B cell (primary cell): ENCODE measurements around the gene EYS. TPM values are rescaled to one million over a fixed set of nuclear protein-coding genes. Genes with fewer than 3 reads are reported as not detected.

ENCODE experiments used
- ATAC-seq: fragments of 200-7000 bp; cut with Tn5 transposase; one replicate; pipeline ENCODE4 v1.10.0; 2021; ENCODE audit warnings: low read depth, mild to moderate bottlenecking, moderate number of reproducible peaks, moderate library complexity
- CTCF ChIA-PET: fragments of 350-600 bp; sonication (Branson Sonifier 250); formaldehyde crosslinking; loops from one replicate; lab custom pipeline; 2021; ENCODE audit warnings: antibody characterized with exemption, inconsistent platforms; lab: Charles Lee
- POLR2A ChIA-PET: fragments of 350-600 bp; sonication (Branson Sonifier 250); formaldehyde crosslinking; loops from one replicate; lab custom pipeline; 2021; ENCODE audit warnings: antibody characterized with exemption; lab: Charles Lee
- DNase-seq: peaks from one replicate; pipeline ENCODE4 v3.0.0; 2013
- H2AFZ ChIP-seq: 2 replicates; pipeline ENCODE4 v1.6.1; 2012; ENCODE audit warnings: mild to moderate bottlenecking, low read depth, low read length; ENCODE audit not compliant: insufficient read depth, poor library complexity, severe bottlenecking
- H3K27ac ChIP-seq, 2 donors: 1 replicate in 1 of 2; 2 replicates in 1 of 2; pipeline ENCODE4 v1.5.1; 2012 to 2013; ENCODE audit warnings: low read length in 2 of 2, mild to moderate bottlenecking in 2 of 2, moderate library complexity in 1 of 2
- H3K27me3 ChIP-seq, 4 experiments: fragments of 200-600 bp in 1 of 4; sonication (generic) in 1 of 4; replicated peaks in 1 of 4; 1 replicate in 2 of 4; 2 replicates in 2 of 4; pipeline versions ENCODE4 v1.6.1 to v1.7.0; 2013 to 2016; ENCODE audit warnings: low read length in 3 of 4, mild to moderate bottlenecking in 2 of 4, mixed read lengths in 1 of 4, moderate library complexity in 1 of 4; ENCODE audit not compliant: insufficient read depth in 4 of 4, control insufficient read depth in 3 of 4; ENCODE audit errors: control extremely low read depth in 1 of 4
- H3K36me3 ChIP-seq, 2 experiments: replicated peaks in 1 of 2; 1 replicate in 1 of 2; 2 replicates in 1 of 2; pipeline versions ENCODE4 v1.6.1 to v1.7.1; 2013; ENCODE audit warnings: low read length in 1 of 2; ENCODE audit not compliant: insufficient read depth in 2 of 2, control insufficient read depth in 1 of 2; ENCODE audit errors: control extremely low read depth in 1 of 2, extremely low read depth in 1 of 2
- H3K4me1 ChIP-seq, 2 donors: fragments of 200-600 bp in 1 of 2; sonication (generic) in 1 of 2; 1 replicate in 1 of 2; 2 replicates in 1 of 2; pipeline versions ENCODE4 v1.5.1 to v1.6.1; 2013 to 2017; ENCODE audit warnings: low read length in 2 of 2; ENCODE audit not compliant: control insufficient read depth in 2 of 2, insufficient read depth in 2 of 2
- H3K4me2 ChIP-seq: replicated peaks from 2 replicates; pipeline ENCODE3; 2012; ENCODE audit warnings: mild to moderate bottlenecking, low read depth, low read length; ENCODE audit not compliant: poor library complexity, severe bottlenecking
- H3K4me3 ChIP-seq, 5 experiments: fragments of 200-600 bp in 1 of 5; sonication (generic) in 1 of 5; 1 replicate in 3 of 5; 2 replicates in 2 of 5; pipeline versions ENCODE4 v1.5.1 to v1.7.0; 2011 to 2016; ENCODE audit warnings: low read length in 4 of 5, mild to moderate bottlenecking in 4 of 5, low read depth in 2 of 5, control low read depth in 1 of 5, moderate library complexity in 1 of 5; ENCODE audit not compliant: insufficient read depth in 1 of 5; ENCODE audit errors: control extremely low read depth in 1 of 5, extremely low read depth in 1 of 5
- H3K79me2 ChIP-seq: fragments of 200-600 bp; sonication (generic); one replicate; pipeline ENCODE4 v1.6.0; 2016; ENCODE audit warnings: low read length; ENCODE audit not compliant: control insufficient read depth, insufficient read depth
- H3K9ac ChIP-seq: fragments of 200-600 bp; sonication (generic); 2 replicates; pipeline ENCODE4 v1.6.1; 2017; ENCODE audit warnings: mild to moderate bottlenecking, low read length, moderate library complexity
- H3K9me3 ChIP-seq, 3 donors: one replicate each; pipeline versions ENCODE4 v1.6.1 to v1.7.1; 2013; ENCODE audit warnings: low read length in 2 of 3; ENCODE audit not compliant: control insufficient read depth in 2 of 3, insufficient read depth in 1 of 3; ENCODE audit errors: control extremely low read depth in 1 of 3
- H4K20me1 ChIP-seq: 2 replicates; pipeline ENCODE4 v1.6.0; 2012; ENCODE audit warnings: mild to moderate bottlenecking, low read length; ENCODE audit not compliant: insufficient read depth, control insufficient read depth, poor library complexity, severe bottlenecking
- H3K27ac Mint-ChIP-seq: one replicate; pipeline ENCODE4 v1.8.0; 2021; ENCODE audit warnings: mixed read lengths
- H3K27me3 Mint-ChIP-seq: one replicate; pipeline ENCODE4 v1.8.0; 2021; ENCODE audit warnings: mixed read lengths
- H3K4me1 Mint-ChIP-seq: one replicate; pipeline ENCODE4 v1.8.0; 2021; ENCODE audit warnings: mixed read lengths
- H3K4me3 Mint-ChIP-seq: one replicate; pipeline ENCODE4 v1.8.0; 2021; ENCODE audit warnings: mixed read lengths
- H3K9me3 Mint-ChIP-seq: one replicate; pipeline ENCODE4 v1.8.0; 2022; ENCODE audit warnings: mixed read lengths; ENCODE audit not compliant: insufficient read depth
- CTCF ChIP-seq: fragments of 200-600 bp; IDR thresholded peaks from one replicate; pipeline ENCODE4 v1.8.0; 2022; ENCODE audit warnings: antibody characterized with exemption, mild to moderate bottlenecking
- EZH2 ChIP-seq: IDR thresholded peaks from 2 replicates; pipeline ENCODE4 v1.6.1; 2012; ENCODE audit warnings: borderline replicate concordance, low read depth, mild to moderate bottlenecking, moderate library complexity, low read length; ENCODE audit not compliant: insufficient read depth, poor library complexity, severe bottlenecking
- WGBS: methylation state at CpG from one replicate; pipeline ENCODE4 v1.1.5; 2013; ENCODE audit warnings: missing lambda C conversion rate; ENCODE audit not compliant: insufficient coverage; 5-methylcytosine and 5-hydroxymethylcytosine counted together
- intact Hi-C: fragments of 100-400 bp; cut with micrococcal nuclease; formaldehyde crosslinking; loops from one replicate; pipeline ENCODE4 v1.10.0; 2022
- polyA plus RNA-seq: library from polyadenylated mRNA; depleted of rRNA; stranded (reverse); fragments of >200 nt; gene quantifications from 2 replicates; pipeline ENCODE4 v1.2.3, GENCODE V29; 2012
- total RNA-seq, 2 donors: library from RNA; stranded (reverse); fragments of 120-200 nt in 1 of 2; gene quantifications; 1 replicate in 1 of 2; 2 replicates in 1 of 2; pipeline versions ENCODE4 v1.2.3 to v1.2.4, GENCODE V29; 2013 to 2022

EYS gene
- total and polyA plus RNA-seq, 2 donors (not counting 1 experiment from before 2014, with no cell fraction given), result not detected

GRCh38 chr6:64486578-64487351, 1220.3 kb downstream of the EYS start:
- no CpG with 5 or more reads among the region's 3 CpGs for WGBS
- H3K9ac ChIP-seq, result no peak overlapping the region
- Mint-ChIP-seq H3K27me3 (no peaks in the 10 kb centered on the region), H3K4me1 (no peaks in the 10 kb centered on the region), H3K4me3 (no peak overlapping the region), H3K9me3 (peaks cover 3% of the 10 kb centered on the region), H3K27ac (no peak overlapping the region)
- no peaks in the 10 kb centered on the region for H4K20me1 ChIP-seq
- TF ChIP-seq CTCF, result no peak
- TF ChIP-seq EZH2, result no peak
- H3K36me3 ChIP-seq, result no peaks in the 10 kb centered on the region
- no peaks in the 10 kb centered on the region for H3K79me2 ChIP-seq
- H2AFZ ChIP-seq, result no peak overlapping the region
- no peak overlapping the region for H3K4me3 ChIP-seq
- intact Hi-C loops, result no loop called here
- CTCF ChIA-PET, result no interaction called here
- H3K27ac ChIP-seq, result no peak overlapping the region
- ATAC-seq, result no peak
- H3K4me2 ChIP-seq, result no peak overlapping the region
- H3K9me3 ChIP-seq, result no peaks in the 10 kb centered on the region
- no peaks in the 10 kb centered on the region for H3K27me3 ChIP-seq
- no peak for DNase-seq
- no peaks in the 10 kb centered on the region for H3K4me1 ChIP-seq
- POLR2A ChIA-PET, result no interaction called here

GRCh38 chr6:64483956-64484499, 1223.0 kb downstream of the EYS start:
- Histone ChIP-seq H3K27ac (no peak overlapping the region), H3K4me2 (no peak overlapping the region), H3K36me3 (no peaks in the 10 kb centered on the region), H3K9ac (no peak overlapping the region), H3K4me3 (no peak overlapping the region), H3K27me3 (no peaks in the 10 kb centered on the region), H2AFZ (no peak overlapping the region), H3K9me3 (no peaks in the 10 kb centered on the region), H3K79me2 (no peaks in the 10 kb centered on the region), H4K20me1 (no peaks in the 10 kb centered on the region), H3K4me1 (no peaks in the 10 kb centered on the region)
- CTCF ChIA-PET, result no interaction called here
- H3K9me3 Mint-ChIP-seq, result peaks cover 3% of the 10 kb centered on the region
- ATAC-seq (no peak), DNase-seq (no peak)
- intact Hi-C loops, result no loop called here
- H3K27ac Mint-ChIP-seq, result no peak overlapping the region
- no peak overlapping the region for H3K4me3 Mint-ChIP-seq
- no peaks in the 10 kb centered on the region for H3K4me1 Mint-ChIP-seq
- no peaks in the 10 kb centered on the region for H3K27me3 Mint-ChIP-seq
- POLR2A ChIA-PET, result no interaction called here
- TF ChIP-seq CTCF, result no peak
- no peak for TF ChIP-seq EZH2
- WGBS, result 88% methylated on average over 1 of the region's 2 CpGs
